SK-N-MC (cell line): ENCODE results near the gene TFR2.

Experiments used
- EZH2 ChIP-seq: fragments of 200-600 bp; sonication (generic); IDR thresholded peaks from one replicate; pipeline ENCODE4 v1.6.1; 2017; ENCODE audit warnings: antibody characterized with exemption
- POLR2AphosphoS5 ChIP-seq: IDR thresholded peaks from 2 replicates; pipeline ENCODE4 v1.6.1; 2012; ENCODE audit warnings: mild to moderate bottlenecking, low read depth, low read length, borderline replicate concordance

- TF ChIP-seq POLR2AphosphoS5 (peak; percentile 85), EZH2 (no peak)
These were observed 54.9 kb downstream of the TFR2 start, which contains the start of gene FBXO24 for GRCh38 chr7:100586266-100587025.
